ENCODE measurements around the gene ARF6.

Gene ARF6

DNA sequence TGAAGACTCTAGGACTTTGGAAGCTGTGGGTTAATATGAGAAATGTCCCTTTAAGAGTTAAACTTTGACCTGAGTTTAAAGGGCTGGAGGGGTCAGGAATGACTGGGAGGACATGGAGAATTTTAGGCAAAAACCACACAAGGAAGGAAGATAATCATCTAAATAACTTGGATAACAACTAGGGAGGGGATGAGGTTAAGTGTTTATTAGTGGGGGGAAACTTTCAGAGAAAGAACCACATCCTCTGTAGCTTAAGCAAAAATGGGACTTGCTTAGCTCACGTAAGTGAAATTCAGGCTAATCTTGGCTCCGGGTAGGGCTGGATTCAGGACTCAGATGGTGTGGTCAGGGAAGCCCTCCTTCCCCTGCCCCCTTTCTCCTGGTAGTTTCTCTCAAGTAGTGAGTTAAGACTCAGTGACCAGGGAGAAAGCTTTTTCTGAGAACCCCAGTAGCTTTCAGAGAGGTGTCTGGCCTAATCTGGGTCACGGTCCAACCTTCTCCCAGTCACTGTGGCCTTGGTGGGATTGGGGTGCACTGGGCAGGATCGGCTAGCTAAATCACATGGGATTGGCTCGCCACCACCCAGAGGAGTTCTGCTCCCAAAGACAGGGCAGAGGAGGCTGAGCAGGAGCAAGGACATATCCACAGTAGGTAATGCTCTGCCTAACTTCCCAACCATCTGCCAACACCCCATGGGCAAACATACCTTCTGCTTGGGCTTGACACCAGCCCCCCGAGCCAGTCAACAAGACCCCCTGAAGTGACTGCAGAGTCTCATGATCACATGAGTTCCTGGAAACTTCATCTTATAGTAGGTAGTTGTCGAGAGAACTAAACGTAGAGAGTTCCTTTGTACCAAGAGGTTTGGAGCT is 52.8 kb downstream of the ARF6 start:
- DNase-seq, result peak in 1 of 2 donors; percentile 25
